ENCODE measurements around the gene CDCP2.

DNA sequence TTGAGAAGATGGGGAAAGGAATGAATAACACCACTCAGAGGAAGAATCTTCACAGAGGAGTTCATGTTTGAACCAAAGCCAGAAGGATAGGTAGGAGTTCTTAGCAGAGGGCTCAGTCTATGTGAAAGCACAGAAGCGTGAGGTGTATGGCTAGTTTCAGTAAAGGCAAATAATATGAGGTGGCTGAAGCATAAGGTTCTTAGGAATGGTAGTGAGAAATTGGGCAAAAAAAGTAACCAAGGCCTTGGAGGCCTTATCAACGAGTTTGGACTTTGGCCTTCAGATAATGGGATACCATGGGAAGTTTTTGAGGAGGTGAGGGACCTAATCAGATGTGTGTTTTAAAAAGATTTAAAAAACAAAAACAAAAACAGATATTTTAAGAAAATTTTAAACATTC lies 52.3 kb downstream of the CDCP2 start:
- TF ChIP-seq, protein P1, sequence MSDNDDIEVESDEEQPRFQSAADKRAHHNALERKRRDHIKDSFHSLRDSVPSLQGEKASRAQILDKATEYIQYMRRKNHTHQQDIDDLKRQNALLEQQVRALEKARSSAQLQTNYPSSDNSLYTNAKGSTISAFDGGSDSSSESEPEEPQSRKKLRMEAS (IDR thresholded peaks at IDR 0.05), result no peak
- TF ChIP-seq SIN3A (conservative IDR thresholded peaks at IDR 0.05 in 1 of 2, IDR thresholded peaks at IDR 0.05 in 1 of 2; ENCODE audit: low read depth in 1 of 2, low read length in 2 of 2) (no peak), JUND (IDR thresholded peaks at IDR 0.05; ENCODE audit: low read length) (no peak), CBX5 (IDR thresholded peaks at IDR 0.05; ENCODE audit: low read depth, low read length) (no peak), ZNF274 (IDR thresholded peaks at IDR 0.05; ENCODE audit: borderline replicate concordance, extremely low read depth, low read length) (no peak), EZH2 (IDR thresholded peaks at IDR 0.05; ENCODE audit: low read depth, low read length, severe bottlenecking) (no peak), SRF (IDR thresholded peaks at IDR 0.05; ENCODE audit: low read depth, low read length) (no peak), POLR2AphosphoS5 (IDR thresholded peaks at IDR 0.05; ENCODE audit: low read depth, low read length) (no peak), EP300 (IDR thresholded peaks at IDR 0.05; ENCODE audit: borderline replicate concordance in 1 of 2, low read depth in 2 of 2, low read length in 2 of 2) (no peak)
- TF ChIP-seq, protein P2, sequence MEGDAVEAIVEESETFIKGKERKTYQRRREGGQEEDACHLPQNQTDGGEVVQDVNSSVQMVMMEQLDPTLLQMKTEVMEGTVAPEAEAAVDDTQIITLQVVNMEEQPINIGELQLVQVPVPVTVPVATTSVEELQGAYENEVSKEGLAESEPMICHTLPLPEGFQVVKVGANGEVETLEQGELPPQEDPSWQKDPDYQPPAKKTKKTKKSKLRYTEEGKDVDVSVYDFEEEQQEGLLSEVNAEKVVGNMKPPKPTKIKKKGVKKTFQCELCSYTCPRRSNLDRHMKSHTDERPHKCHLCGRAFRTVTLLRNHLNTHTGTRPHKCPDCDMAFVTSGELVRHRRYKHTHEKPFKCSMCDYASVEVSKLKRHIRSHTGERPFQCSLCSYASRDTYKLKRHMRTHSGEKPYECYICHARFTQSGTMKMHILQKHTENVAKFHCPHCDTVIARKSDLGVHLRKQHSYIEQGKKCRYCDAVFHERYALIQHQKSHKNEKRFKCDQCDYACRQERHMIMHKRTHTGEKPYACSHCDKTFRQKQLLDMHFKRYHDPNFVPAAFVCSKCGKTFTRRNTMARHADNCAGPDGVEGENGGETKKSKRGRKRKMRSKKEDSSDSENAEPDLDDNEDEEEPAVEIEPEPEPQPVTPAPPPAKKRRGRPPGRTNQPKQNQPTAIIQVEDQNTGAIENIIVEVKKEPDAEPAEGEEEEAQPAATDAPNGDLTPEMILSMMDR (IDR thresholded peaks at IDR 0.05; ENCODE audit: control extremely low read depth in 1 of 3, insufficient read depth in 1 of 3, low read depth in 1 of 3, low read length in 3 of 3), result no peak
- TF ChIP-seq, protein P3, sequence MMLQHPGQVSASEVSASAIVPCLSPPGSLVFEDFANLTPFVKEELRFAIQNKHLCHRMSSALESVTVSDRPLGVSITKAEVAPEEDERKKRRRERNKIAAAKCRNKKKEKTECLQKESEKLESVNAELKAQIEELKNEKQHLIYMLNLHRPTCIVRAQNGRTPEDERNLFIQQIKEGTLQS (IDR thresholded peaks at IDR 0.05; ENCODE audit: insufficient read depth, low read depth, low read length), result no peak
- TF ChIP-seq, protein P4, sequence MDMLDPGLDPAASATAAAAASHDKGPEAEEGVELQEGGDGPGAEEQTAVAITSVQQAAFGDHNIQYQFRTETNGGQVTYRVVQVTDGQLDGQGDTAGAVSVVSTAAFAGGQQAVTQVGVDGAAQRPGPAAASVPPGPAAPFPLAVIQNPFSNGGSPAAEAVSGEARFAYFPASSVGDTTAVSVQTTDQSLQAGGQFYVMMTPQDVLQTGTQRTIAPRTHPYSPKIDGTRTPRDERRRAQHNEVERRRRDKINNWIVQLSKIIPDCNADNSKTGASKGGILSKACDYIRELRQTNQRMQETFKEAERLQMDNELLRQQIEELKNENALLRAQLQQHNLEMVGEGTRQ (IDR thresholded peaks at IDR 0.05; ENCODE audit: low read length), result no peak

Data from H1 (cell line).